NT2/D1 (cell line): ENCODE data around the gene RGS17.

Source experiments
- SUZ12 ChIP-seq: IDR thresholded peaks from 2 replicates; pipeline ENCODE4 v1.6.1; 2011; ENCODE audit not compliant: insufficient read length, insufficient read depth; ENCODE audit errors: extremely low read depth
- YY1 ChIP-seq: IDR thresholded peaks from 2 replicates; pipeline ENCODE4 v1.6.1; 2011; ENCODE audit not compliant: insufficient read length, insufficient read depth
- ZNF274 ChIP-seq: IDR thresholded peaks from 2 replicates; pipeline ENCODE4 v1.6.1; 2011; ENCODE audit warnings: mild to moderate bottlenecking, low read depth, low read length

DNA sequence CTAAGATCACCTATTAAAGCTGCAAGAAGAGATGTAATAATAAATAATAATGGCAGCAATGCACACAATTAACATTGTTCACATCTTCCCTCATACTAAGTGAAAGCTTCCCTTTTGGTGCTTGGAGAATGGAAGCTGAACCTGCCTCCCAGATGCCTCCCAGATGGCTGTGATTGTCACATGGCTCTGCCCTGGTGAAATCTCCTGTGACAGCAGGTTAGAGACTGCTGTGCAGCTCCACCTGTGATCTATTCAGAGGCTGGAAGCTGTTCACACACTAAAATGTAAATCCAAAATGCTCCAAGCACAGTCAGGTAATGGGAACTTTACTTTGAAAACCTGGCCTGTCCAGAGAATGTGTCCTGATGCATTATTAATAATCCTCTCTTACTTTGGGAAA lies 41.7 kb upstream of the RGS17 start:
- TF ChIP-seq ZNF274 (no peak), YY1 (no peak), SUZ12 (no peak)
